ENCODE data around the gene ROGDI.
A peak's percentile ranks its signal among the peaks of the same experiment; 100 is the strongest.

The ROGDI gene

DNA sequence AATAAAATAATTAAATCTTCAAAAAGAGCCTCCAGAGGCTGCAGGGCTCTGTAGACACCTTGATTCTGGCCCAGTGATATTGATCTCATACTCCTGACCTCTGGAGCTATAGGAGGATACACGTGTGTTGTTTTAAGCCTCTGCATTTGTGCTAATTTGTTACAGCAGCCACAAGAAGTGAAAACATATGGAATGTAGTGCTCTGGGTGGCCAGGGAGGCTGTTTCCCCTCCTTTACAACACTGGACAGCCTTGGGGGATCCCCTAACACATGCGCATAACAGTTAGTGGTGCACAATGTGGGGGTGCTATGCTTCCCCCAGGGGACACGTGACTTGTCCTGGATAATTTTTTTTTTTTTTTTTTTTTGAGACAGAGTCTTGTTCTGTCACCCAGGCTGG, 30.8 kb downstream of the ROGDI start:
- Histone ChIP-seq H3K27me3 (ENCODE audit: insufficient read depth, low read length, poor library complexity) (no peaks in the 10 kb centered on the region), H3K79me1 (ENCODE audit: low read length) (no peaks in the 10 kb centered on the region), H3K23ac (ENCODE audit: low read length) (no peak overlapping the region), H4K5ac (ENCODE audit: low read length) (no peak overlapping the region), H3K4me1 (ENCODE audit: control insufficient read depth, low read depth, low read length) (no peaks in the 10 kb centered on the region), H3K18ac (ENCODE audit: low read length) (no peak overlapping the region), H3K56ac (ENCODE audit: low read length) (no peak overlapping the region), H4K8ac (ENCODE audit: low read depth, low read length) (no peak overlapping the region), H3K9ac (ENCODE audit: low read length) (no peak overlapping the region), H2BK5ac (ENCODE audit: low read length) (no peak overlapping the region), H2BK15ac (replicated peaks; ENCODE audit: low read depth) (no peak overlapping the region), H3K27ac (ENCODE audit: low read depth, low read length) (no peak overlapping the region), H3K4me2 (ENCODE audit: low read length) (no peak overlapping the region), H2AK5ac (ENCODE audit: low read length) (no peak overlapping the region), H3K4ac (ENCODE audit: low read depth, low read length) (no peak overlapping the region), H3K4me3 (ENCODE audit: low read length) (no peak overlapping the region), H2BK120ac (ENCODE audit: low read depth, low read length) (no peak overlapping the region), H3K79me2 (ENCODE audit: control insufficient read depth, insufficient read depth, low read length) (peaks cover under 1% of the 10 kb centered on the region), H3K36me3 (ENCODE audit: control insufficient read depth, insufficient read depth, low read length) (no peaks in the 10 kb centered on the region)
- no peak for DNase-seq
- WGBS (ENCODE audit: extremely low coverage, insufficient coverage, low lambda C conversion rate), result no CpG with 5 or more reads among the region's 3 CpGs

DNA sequence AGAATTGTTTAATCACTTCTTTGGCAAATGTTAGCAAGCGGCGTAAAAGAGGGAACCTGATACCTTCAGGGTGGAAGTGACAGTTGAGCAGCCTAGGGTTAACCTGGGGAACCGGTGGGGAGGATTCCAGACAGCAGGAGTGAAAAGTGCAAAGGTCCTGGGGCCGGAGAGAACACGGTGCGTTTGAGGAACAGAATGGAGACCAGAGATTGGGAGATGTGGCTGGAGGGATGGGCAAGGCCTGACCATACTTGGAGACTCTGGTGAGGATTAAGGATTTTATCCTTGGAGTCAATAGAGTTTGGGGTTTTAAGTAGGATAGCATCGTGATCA, 33.2 kb downstream of the ROGDI start:
- WGBS (ENCODE audit: extremely low coverage, insufficient coverage, low lambda C conversion rate), result no CpG with 5 or more reads among the region's 7 CpGs
- H3K4me3 ChIP-seq (ENCODE audit: low read length), result no peak overlapping the region
- H2AK5ac ChIP-seq (ENCODE audit: low read length), result no peak overlapping the region
- no peak overlapping the region for H2BK15ac ChIP-seq (replicated peaks; ENCODE audit: low read depth)
- H3K79me1 ChIP-seq (ENCODE audit: low read length), result peaks cover 9% of the 10 kb centered on the region
- H2BK120ac ChIP-seq (ENCODE audit: low read depth, low read length), result no peak overlapping the region
- H3K27ac ChIP-seq (ENCODE audit: low read depth, low read length), result no peak overlapping the region
- DNase-seq, result no peak
- no peak overlapping the region for H3K23ac ChIP-seq (ENCODE audit: low read length)
- H3K56ac ChIP-seq (ENCODE audit: low read length), result peak overlapping the region; percentile 89
- no peak overlapping the region for H3K18ac ChIP-seq (ENCODE audit: low read length)
- H4K8ac ChIP-seq (ENCODE audit: low read depth, low read length), result peak overlapping the region; percentile 28
- peaks cover 1% of the 10 kb centered on the region for H3K4me1 ChIP-seq (ENCODE audit: control insufficient read depth, low read depth, low read length)
- peaks cover 6% of the 10 kb centered on the region for H3K79me2 ChIP-seq (ENCODE audit: control insufficient read depth, insufficient read depth, low read length)
- no peaks in the 10 kb centered on the region for H3K27me3 ChIP-seq (ENCODE audit: insufficient read depth, low read length, poor library complexity)
- no peak overlapping the region for H4K5ac ChIP-seq (ENCODE audit: low read length)
- no peak overlapping the region for H3K4ac ChIP-seq (ENCODE audit: low read depth, low read length)
- H3K4me2 ChIP-seq (ENCODE audit: low read length), result no peak overlapping the region
- peaks cover 2% of the 10 kb centered on the region for H3K36me3 ChIP-seq (ENCODE audit: control insufficient read depth, insufficient read depth, low read length)
- H3K9ac ChIP-seq (ENCODE audit: low read length), result no peak overlapping the region
- H2BK5ac ChIP-seq (ENCODE audit: low read length), result no peak overlapping the region

DNA sequence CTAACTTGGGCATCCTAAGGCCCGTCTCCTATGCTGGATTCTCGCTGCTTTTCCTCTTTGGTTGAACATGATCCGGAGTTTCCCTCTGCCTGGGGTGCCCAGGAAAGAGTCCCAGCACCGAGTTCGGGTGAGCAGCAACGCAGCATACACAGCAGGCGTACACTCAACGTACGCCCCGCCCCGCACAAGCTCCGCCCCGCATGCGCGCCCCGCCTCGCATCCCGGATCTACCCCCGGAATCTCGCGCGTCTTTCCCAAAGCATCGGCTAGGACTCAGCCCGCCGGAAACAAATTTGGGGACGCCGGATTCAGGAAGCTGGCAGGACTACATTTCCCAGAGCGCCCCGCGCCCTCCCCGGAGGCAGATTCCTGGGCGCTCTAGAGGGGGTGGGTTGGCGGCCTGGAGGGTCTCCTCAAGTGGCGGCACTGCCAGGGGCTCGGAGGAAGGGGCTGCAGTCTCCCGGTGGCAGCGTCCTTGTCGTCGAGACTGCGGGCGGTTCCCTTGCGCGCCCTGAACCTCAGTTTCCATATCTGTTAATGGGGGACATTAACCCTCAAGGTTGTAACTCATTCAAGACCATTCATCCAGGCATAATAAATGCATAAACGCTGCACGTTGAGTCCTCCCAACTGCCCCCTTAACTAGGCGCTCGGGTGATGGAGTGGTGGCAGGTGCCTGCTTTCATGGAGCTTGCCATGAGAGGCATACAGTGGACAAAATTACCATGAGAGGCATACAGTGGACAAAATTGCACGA, 33.7 kb downstream of the ROGDI start:
- H3K27ac ChIP-seq (ENCODE audit: low read depth, low read length), result no peak overlapping the region
- H4K5ac ChIP-seq (ENCODE audit: low read length), result no peak overlapping the region
- H2BK5ac ChIP-seq (ENCODE audit: low read length), result no peak overlapping the region
- H3K79me2 ChIP-seq (ENCODE audit: control insufficient read depth, insufficient read depth, low read length), result peaks cover 6% of the 10 kb centered on the region
- peaks cover 1% of the 10 kb centered on the region for H3K4me1 ChIP-seq (ENCODE audit: control insufficient read depth, low read depth, low read length)
- H3K27me3 ChIP-seq (ENCODE audit: insufficient read depth, low read length, poor library complexity), result no peaks in the 10 kb centered on the region
- WGBS (ENCODE audit: extremely low coverage, insufficient coverage, low lambda C conversion rate), result no CpG with 5 or more reads among the region's 48 CpGs
- H3K18ac ChIP-seq (ENCODE audit: low read length), result no peak overlapping the region
- peak; percentile 98 for DNase-seq
- H3K56ac ChIP-seq (ENCODE audit: low read length), result peak overlapping the region; percentile 97
- peaks cover 2% of the 10 kb centered on the region for H3K36me3 ChIP-seq (ENCODE audit: control insufficient read depth, insufficient read depth, low read length)
- H2AK5ac ChIP-seq (ENCODE audit: low read length), result no peak overlapping the region
- H2BK120ac ChIP-seq (ENCODE audit: low read depth, low read length), result no peak overlapping the region
- H4K8ac ChIP-seq (ENCODE audit: low read depth, low read length), result peak overlapping the region; percentile 28
- peaks cover 9% of the 10 kb centered on the region for H3K79me1 ChIP-seq (ENCODE audit: low read length)
- H3K4ac ChIP-seq (ENCODE audit: low read depth, low read length), result no peak overlapping the region
- no peak overlapping the region for H2BK15ac ChIP-seq (replicated peaks; ENCODE audit: low read depth)
- H3K4me3 ChIP-seq (ENCODE audit: low read length), result peak overlapping the region; percentile 70
- H3K9ac ChIP-seq (ENCODE audit: low read length), result peak overlapping the region; percentile 95
- no peak overlapping the region for H3K23ac ChIP-seq (ENCODE audit: low read length)
- H3K4me2 ChIP-seq (ENCODE audit: low read length), result peak overlapping the region; percentile 97

DNA sequence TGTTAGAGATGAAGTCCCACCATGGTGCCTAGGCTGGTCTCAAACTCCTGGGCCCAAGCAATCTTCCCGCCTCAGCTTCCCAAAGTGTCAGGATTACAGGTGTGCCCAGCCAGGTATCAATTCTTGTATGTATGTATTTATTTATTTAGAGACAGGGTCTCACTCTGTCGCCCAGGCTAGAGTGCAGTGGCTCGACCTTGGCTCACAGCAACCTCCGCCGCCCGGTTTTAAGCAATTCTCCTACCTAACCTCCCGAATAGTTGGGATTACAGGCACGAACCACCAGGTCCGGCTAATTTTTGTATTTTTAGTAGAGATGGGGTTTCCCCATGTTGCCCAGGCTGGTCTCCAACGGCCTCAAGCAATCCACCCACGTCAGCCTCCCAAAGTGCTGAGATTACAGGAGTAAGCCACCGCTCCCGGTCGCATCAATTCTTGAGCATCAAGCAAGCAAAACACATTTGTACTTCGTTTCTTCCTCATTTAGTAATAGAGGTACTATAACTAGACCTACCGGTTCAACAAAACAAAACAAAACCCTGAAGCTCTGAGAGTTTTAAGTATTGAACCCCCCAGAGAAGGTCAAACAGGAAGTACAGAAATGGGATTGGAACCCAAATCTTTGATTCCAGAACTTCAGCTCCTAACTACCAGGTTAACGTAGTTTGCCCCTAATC, 34.4 kb downstream of the ROGDI start:
- WGBS (ENCODE audit: extremely low coverage, insufficient coverage, low lambda C conversion rate), result no CpG with 5 or more reads among the region's 17 CpGs
- no peak overlapping the region for H4K8ac ChIP-seq (ENCODE audit: low read depth, low read length)
- H3K4me3 ChIP-seq (ENCODE audit: low read length), result peak overlapping the region; percentile 70
- no peak overlapping the region for H2BK5ac ChIP-seq (ENCODE audit: low read length)
- H2BK15ac ChIP-seq (replicated peaks; ENCODE audit: low read depth), result no peak overlapping the region
- peaks cover 9% of the 10 kb centered on the region for H3K79me1 ChIP-seq (ENCODE audit: low read length)
- DNase-seq, result no peak
- no peak overlapping the region for H3K18ac ChIP-seq (ENCODE audit: low read length)
- no peak overlapping the region for H3K23ac ChIP-seq (ENCODE audit: low read length)
- no peak overlapping the region for H3K27ac ChIP-seq (ENCODE audit: low read depth, low read length)
- peak overlapping the region; percentile 95 for H3K9ac ChIP-seq (ENCODE audit: low read length)
- H3K56ac ChIP-seq (ENCODE audit: low read length), result peak overlapping the region; percentile 97
- H2BK120ac ChIP-seq (ENCODE audit: low read depth, low read length), result no peak overlapping the region
- H3K79me2 ChIP-seq (ENCODE audit: control insufficient read depth, insufficient read depth, low read length), result peaks cover 6% of the 10 kb centered on the region
- peak overlapping the region; percentile 97 for H3K4me2 ChIP-seq (ENCODE audit: low read length)
- H3K4ac ChIP-seq (ENCODE audit: low read depth, low read length), result peak overlapping the region; percentile 26
- H3K36me3 ChIP-seq (ENCODE audit: control insufficient read depth, insufficient read depth, low read length), result peaks cover 2% of the 10 kb centered on the region
- H4K5ac ChIP-seq (ENCODE audit: low read length), result no peak overlapping the region
- peaks cover 1% of the 10 kb centered on the region for H3K4me1 ChIP-seq (ENCODE audit: control insufficient read depth, low read depth, low read length)
- no peaks in the 10 kb centered on the region for H3K27me3 ChIP-seq (ENCODE audit: insufficient read depth, low read length, poor library complexity)
- H2AK5ac ChIP-seq (ENCODE audit: low read length), result no peak overlapping the region

- Histone ChIP-seq H3K79me2 (ENCODE audit: control insufficient read depth, insufficient read depth, low read length) (peaks cover 6% of the 10 kb centered on the region), H3K4me2 (ENCODE audit: low read length) (peak within 1 kb of the TSS; percentile 88), H3K4ac (ENCODE audit: low read depth, low read length) (peak within 1 kb of the TSS; percentile 75), H3K23ac (ENCODE audit: low read length) (no peak within 1 kb of the TSS), H3K27me3 (ENCODE audit: insufficient read depth, low read length, poor library complexity) (no peaks in the 10 kb centered on the region), H3K4me3 (ENCODE audit: low read length) (peak within 1 kb of the TSS; percentile 86), H3K4me1 (ENCODE audit: control insufficient read depth, low read depth, low read length) (peaks cover 1% of the 10 kb centered on the region), H3K36me3 (ENCODE audit: control insufficient read depth, insufficient read depth, low read length) (peaks cover 2% of the 10 kb centered on the region), H2BK15ac (replicated peaks; ENCODE audit: low read depth) (no peak within 1 kb of the TSS), H2AK5ac (ENCODE audit: low read length) (no peak within 1 kb of the TSS), H4K8ac (ENCODE audit: low read depth, low read length) (no peak within 1 kb of the TSS), H4K5ac (ENCODE audit: low read length) (no peak within 1 kb of the TSS), H3K9ac (ENCODE audit: low read length) (peak within 1 kb of the TSS; percentile 96), H3K18ac (ENCODE audit: low read length) (peak within 1 kb of the TSS; percentile 53), H2BK5ac (ENCODE audit: low read length) (no peak within 1 kb of the TSS), H3K27ac (ENCODE audit: low read depth, low read length) (peak within 1 kb of the TSS; percentile 53), H2BK120ac (ENCODE audit: low read depth, low read length) (no peak within 1 kb of the TSS), H3K56ac (ENCODE audit: low read length) (peak within 1 kb of the TSS; percentile 93), H3K79me1 (ENCODE audit: low read length) (peaks cover 9% of the 10 kb centered on the region)
- WGBS (ENCODE audit: extremely low coverage, insufficient coverage, low lambda C conversion rate), result no CpG with 5 or more reads among the region's 72 CpGs
- peak; percentile 98 for DNase-seq
Observed at GRCh38 chr16:4766875-4767628, 35.4 kb downstream of the ROGDI start, which contains the start of gene ZNF500. Gene ZNF500 (minus strand): TSS chr16:4767162. CDS start chr16:4765978, 1,184 bp downstream.

All from mesendoderm (in vitro differentiated cells).